H1 (cell line): Measurements from ENCODE around the gene SHMT1.
"Not testable (repeated sequence)": the region's sequence is repeated elsewhere in the genome, so short reads cannot be mapped to it uniquely, and the experiment has no call there.

Experiments used
- ASH2L ChIP-seq: fragments of 200-600, 300-600 bp; sonication (generic); IDR thresholded peaks from one replicate; pipeline ENCODE4 v1.7.1; 2017; ENCODE audit warnings: low read length
- EP300 ChIP-seq, 2 experiments: IDR thresholded peaks; 1 replicate in 1 of 2; 2 replicates in 1 of 2; pipeline ENCODE4 v1.6.1; 2011 to 2012; ENCODE audit warnings: low read depth in 2 of 2, low read length in 2 of 2, mild to moderate bottlenecking in 2 of 2, borderline replicate concordance in 1 of 2, inconsistent platforms in 1 of 2, moderate library complexity in 1 of 2
- EZH2 ChIP-seq: fragments of 200-600 bp; sonication (generic); IDR thresholded peaks from 2 replicates; pipeline ENCODE4 v1.7.1; 2012; ENCODE audit warnings: low read depth, mild to moderate bottlenecking, moderate library complexity, low read length, inconsistent platforms; ENCODE audit not compliant: severe bottlenecking
- HDAC6 ChIP-seq: IDR thresholded peaks from one replicate; pipeline ENCODE4 v1.7.1; 2012; ENCODE audit warnings: low read depth, mild to moderate bottlenecking, inconsistent platforms, low read length, moderate library complexity
- JUND ChIP-seq: IDR thresholded peaks from 2 replicates; pipeline ENCODE4 v1.6.1; 2011; ENCODE audit warnings: mild to moderate bottlenecking, improper control_type of control experiment, low read length
- KDM5A ChIP-seq: fragments of 200-600 bp; IDR thresholded peaks from 2 replicates; pipeline ENCODE4 v1.7.1; 2012; ENCODE audit warnings: mild to moderate bottlenecking, low read length, inconsistent platforms, mixed read lengths
- PHF8 ChIP-seq: fragments of 200-600 bp; sonication (generic); conservative IDR thresholded peaks from 2 replicates; pipeline ENCODE4 v1.7.1; 2012; ENCODE audit warnings: low read depth, mild to moderate bottlenecking, inconsistent platforms, low read length, moderate library complexity
- POLR2A ChIP-seq, 2 experiments: IDR thresholded peaks; 1 replicate in 1 of 2; 2 replicates in 1 of 2; pipeline ENCODE4 v1.6.1; 2011; ENCODE audit warnings: low read depth in 2 of 2, low read length in 2 of 2, mild to moderate bottlenecking in 2 of 2; ENCODE audit errors: control extremely low read depth in 1 of 2
- POLR2AphosphoS5 ChIP-seq: IDR thresholded peaks from 2 replicates; pipeline ENCODE4 v1.6.1; 2011; ENCODE audit warnings: low read depth, low read length
- RXRA ChIP-seq: IDR thresholded peaks from 2 replicates; pipeline ENCODE4 v1.6.1; 2011; ENCODE audit warnings: low read depth, mild to moderate bottlenecking, low read length, moderate library complexity; ENCODE audit not compliant: insufficient read depth
- TCF12 ChIP-seq: IDR thresholded peaks from 2 replicates; pipeline ENCODE4 v1.6.1; 2011; ENCODE audit warnings: low read depth, mild to moderate bottlenecking, low read length
- TF ChIP-seq, protein P1 (sequence below), 3 experiments: IDR thresholded peaks; 1 replicate in 2 of 3; 2 replicates in 1 of 3; pipeline versions ENCODE4 v1.5.1 to v1.6.1; 2011; ENCODE audit warnings: low read length in 3 of 3, mild to moderate bottlenecking in 3 of 3, inconsistent platforms in 2 of 3, low read depth in 1 of 3, moderate library complexity in 1 of 3; ENCODE audit not compliant: insufficient read depth in 1 of 3; ENCODE audit errors: control extremely low read depth in 1 of 3

GRCh38 chr17:18303206-18303605 is 60.1 kb downstream of the SHMT1 start:
- not testable (repeated sequence) for TF ChIP-seq TCF12; EZH2; PHF8; HDAC6; KDM5A; POLR2A (IDR thresholded peaks at IDR 0.05; ENCODE audit: control extremely low read depth in 1 of 2, low read depth in 2 of 2, low read length in 2 of 2); ASH2L; EP300 (IDR thresholded peaks at IDR 0.05; ENCODE audit: borderline replicate concordance in 1 of 2, low read depth in 2 of 2, low read length in 2 of 2); RXRA; JUND; POLR2AphosphoS5
- TF ChIP-seq, protein P1, sequence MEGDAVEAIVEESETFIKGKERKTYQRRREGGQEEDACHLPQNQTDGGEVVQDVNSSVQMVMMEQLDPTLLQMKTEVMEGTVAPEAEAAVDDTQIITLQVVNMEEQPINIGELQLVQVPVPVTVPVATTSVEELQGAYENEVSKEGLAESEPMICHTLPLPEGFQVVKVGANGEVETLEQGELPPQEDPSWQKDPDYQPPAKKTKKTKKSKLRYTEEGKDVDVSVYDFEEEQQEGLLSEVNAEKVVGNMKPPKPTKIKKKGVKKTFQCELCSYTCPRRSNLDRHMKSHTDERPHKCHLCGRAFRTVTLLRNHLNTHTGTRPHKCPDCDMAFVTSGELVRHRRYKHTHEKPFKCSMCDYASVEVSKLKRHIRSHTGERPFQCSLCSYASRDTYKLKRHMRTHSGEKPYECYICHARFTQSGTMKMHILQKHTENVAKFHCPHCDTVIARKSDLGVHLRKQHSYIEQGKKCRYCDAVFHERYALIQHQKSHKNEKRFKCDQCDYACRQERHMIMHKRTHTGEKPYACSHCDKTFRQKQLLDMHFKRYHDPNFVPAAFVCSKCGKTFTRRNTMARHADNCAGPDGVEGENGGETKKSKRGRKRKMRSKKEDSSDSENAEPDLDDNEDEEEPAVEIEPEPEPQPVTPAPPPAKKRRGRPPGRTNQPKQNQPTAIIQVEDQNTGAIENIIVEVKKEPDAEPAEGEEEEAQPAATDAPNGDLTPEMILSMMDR (IDR thresholded peaks at IDR 0.05; ENCODE audit: control extremely low read depth in 1 of 3, insufficient read depth in 1 of 3, low read depth in 1 of 3, low read length in 3 of 3) = not testable (repeated sequence)
